GM21576 (cell line): ENCODE data around the gene NPR3.

Experiments used
- ATAC-seq: cut with Tn5 transposase; IDR thresholded peaks from one replicate; pipeline ENCODE4 v1.9.1; 2021; ENCODE audit warnings: mild to moderate bottlenecking, moderate library complexity; ENCODE audit not compliant: unreplicated experiment

Gene NPR3

DNA sequence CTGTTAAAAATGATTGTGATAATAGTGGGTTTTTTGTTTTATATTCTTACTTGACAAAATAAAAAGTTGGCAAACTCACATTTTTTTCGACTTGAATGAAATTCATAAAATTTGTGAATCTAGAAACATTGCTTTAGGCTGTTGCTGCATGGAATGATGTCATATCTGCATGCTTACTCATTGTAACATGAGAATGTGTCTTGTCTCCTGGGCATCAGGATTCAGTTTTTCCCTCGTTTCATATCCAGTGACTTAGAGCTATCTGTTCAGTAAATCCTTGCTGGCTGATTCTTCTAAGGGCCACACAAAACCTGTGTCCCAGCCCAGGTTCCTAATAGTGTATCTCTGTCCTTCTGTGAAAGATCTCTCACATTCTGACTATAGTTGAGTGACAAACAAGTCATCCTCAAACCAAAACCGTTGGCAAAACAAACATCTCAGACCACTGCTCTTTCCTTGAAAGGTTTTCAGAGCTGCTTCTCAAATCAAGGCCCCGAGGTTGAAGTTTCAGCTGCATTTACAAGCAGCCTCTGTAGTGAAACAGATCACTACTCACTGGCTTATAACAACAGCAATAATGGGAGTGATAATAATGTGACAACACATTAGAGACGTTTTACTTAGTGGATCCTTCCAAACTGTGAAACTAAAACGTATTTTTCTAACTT, 95.0 kb downstream of the NPR3 start:
- no peak for ATAC-seq

DNA sequence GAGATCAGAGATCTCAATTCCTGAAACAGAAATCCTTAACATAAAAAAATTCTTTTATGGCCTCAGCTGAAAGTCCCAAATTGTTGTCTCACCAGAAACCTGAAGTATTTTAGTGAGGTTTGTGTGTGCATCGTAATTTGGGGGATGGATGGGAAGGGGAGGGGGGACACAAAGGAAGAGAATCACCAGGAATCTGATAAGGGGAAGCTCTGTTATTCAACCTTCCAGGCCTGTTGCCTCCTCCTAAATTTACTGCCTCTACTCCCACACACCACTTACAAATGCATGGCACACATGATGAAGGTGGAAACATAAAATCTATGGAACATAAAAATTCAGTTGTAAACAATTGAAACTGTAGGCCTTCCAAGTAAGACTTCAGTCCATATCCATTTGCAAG, 97.7 kb downstream of the NPR3 start:
- ATAC-seq, result no peak

DNA sequence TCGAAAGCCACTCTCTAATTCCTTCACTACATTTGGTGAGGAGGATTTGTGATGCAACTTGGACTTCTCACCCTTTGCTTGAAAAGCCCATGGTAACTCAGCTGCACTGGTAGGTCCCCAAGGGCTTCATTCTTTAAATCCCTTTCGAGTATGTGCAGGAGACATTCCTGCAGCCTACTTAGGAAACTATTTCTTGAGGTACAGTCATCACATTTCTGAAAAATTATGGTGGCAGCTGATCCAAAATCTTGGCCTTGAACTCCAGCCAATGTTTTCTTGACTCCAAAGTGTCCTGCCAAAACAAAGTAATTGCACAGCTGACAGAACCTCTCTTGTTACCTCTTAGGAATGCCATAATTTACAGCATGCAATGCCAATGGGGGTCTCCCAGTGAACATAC, 99.7 kb downstream of the NPR3 start:
- ATAC-seq, result no peak

DNA sequence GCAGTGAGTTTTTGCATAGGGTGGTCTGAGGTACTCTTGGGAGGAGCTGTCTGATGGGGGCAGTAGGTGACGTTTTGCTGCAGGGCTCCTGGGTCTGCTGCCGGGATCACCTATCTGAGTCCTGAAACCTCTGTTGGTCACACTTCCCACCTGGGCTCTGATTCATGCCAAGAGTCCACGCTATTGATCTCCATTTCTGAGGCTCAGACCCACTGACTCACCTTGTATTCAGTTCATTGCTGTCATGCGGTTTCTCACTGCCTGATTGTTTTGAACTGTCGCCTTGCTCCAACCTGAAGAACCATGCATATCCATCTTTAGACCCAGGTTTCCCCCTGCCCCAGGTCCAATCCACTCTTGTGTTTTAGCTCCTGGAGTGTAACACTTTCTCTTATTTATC, 101.3 kb downstream of the NPR3 start:
- no peak for ATAC-seq

DNA sequence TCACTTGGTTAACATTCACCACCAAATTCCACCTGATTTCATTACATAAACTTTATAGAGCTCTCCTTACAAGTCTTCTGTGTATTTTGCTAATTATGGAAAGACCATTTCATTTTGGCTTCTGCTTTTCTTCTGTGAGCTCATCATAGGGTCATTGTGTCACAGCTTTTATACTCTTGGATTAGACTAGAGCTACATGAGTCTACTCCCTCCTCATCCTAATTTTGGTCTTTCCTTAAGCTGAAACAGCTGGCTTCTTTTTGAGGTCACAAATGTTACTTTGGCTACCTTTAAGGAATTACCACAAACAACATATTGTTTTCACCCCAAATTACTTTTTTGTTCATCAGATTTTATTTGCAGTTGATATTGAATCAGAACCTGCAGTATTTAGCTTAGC, 103.0 kb downstream of the NPR3 start:
- ATAC-seq, result no peak

DNA sequence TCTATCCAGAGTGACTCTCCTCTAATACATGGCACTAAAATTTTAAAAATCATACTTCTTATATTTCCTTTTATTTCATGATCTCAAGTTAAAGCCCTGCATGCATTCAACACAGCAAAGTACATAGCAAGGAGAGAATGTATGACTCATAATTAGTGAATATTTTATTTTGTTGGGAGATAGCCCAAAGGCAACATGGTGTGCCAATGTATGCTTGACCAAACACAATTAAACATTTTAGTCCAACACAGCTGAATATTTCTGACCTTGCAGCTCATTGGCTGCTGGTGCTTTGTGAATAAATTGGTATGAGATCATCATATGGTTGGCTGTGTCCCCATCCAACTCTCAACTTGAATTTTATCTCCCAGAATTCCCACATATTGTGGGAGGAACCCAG, 103.5 kb downstream of the NPR3 start:
- no peak for ATAC-seq

DNA sequence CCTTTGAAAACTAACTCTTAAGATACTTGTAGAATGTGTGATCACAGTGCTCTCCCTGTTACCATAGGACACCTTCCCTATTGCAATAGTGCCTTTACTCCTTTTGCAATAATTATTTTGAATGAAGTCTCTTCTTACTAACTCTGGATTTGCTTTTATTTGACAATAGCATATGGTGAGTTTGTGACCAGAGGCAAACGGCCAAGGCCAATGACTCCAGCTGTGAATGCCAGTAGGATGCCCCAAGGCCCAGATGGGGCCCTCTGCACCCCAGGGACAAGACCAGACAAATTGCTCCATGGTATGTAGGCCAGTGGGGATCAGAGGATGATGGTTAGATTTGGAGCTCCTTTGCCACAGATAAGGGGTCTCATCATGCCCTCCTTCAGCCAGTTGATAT, 116.9 kb downstream of the NPR3 start:
- no peak for ATAC-seq

DNA sequence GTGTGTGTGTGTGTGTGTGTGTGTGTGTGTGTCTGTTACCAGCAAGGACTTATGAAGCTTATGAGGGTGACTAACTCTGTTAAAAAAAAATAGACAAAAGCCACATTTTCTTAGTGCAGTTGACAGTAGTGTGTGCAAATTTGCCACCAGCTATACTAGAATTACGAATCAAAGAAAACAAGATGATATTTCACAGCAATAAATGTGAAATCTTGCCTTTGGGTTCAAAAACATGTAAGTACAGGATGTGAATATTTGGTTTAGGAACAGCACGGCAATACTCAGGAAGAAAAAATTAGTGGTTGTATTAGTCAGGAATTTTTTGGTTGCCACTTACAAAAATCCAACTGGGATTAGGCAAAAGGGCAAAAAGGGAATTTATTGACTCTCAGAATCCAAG, 117.4 kb downstream of the NPR3 start:
- no peak for ATAC-seq

DNA sequence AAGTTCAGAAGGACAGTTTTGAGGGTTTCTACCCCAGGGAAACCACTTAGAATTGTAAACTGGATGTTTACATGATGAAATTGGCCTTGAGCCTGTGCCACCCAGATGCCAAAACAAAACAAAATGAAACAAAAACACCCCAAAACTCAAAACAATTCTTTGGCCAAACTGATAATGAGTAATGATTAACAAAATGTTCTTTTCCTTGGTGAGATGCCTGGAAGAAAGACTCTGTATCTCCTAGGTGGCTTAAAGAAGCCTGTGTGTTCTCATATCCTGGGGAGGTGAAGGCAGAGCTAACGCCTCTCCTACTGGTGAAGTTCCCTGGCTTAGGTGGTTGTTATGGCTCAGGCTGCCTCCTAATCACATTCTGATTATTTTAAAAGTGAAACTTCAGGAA, 120.5 kb downstream of the NPR3 start:
- no peak for ATAC-seq

DNA sequence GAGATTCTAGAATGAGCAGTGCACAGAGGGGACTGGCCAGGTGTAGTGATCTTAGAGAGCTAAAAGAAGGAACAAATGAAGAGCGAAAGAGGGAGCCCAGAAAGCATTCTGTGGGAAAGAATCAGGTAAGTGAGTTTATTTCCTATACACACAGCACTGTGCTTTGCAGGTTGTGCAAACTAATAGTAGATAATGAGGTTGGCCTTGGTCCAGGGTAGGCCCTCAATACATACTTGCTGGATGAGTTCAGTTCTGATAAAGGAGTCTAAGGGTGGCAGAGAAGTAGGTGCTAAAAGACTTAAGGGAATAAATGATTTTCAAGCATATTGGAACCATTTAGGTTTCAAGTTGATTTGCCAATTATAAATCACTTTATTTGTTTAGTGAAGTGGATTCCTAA, 122.0 kb downstream of the NPR3 start:
- no peak for ATAC-seq

DNA sequence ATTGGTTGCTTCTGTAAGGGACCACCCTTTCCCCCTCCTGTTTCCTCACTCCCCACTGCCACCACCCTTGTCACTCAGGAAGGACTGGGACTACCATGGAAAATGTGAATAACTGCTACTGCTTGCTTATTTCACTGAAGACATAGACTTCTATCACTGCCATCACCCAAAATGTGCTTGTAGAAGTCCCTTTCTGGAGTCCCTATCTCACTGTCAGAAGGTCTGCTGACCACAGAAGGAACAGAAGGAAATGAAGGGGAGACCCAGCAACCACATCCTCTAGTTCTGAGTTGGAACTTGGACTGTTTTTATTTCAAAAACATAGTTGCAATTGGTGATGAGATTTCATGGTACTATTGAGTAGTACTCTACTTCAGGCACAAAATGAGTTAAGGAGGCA, 122.5 kb downstream of the NPR3 start:
- ATAC-seq, result no peak

DNA sequence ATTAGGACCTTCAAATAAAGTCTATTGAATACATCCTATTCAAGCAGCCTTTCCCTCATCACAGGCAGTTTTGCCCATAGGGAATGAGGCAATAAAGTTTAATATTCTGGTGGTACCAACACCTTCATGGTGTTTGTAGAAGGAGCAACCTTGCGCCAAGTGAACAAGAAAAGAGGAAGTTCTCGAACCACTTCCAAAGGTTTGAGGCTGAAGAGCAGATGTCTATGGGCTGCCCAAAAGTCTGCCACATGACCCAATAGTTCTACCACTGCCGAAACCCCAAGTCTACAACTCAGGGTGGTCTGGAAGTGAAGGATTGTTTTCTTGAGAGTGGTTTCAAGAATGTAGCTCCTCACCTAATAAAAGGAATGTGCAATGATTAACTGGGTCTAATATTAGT, 123.1 kb downstream of the NPR3 start:
- no peak for ATAC-seq

DNA sequence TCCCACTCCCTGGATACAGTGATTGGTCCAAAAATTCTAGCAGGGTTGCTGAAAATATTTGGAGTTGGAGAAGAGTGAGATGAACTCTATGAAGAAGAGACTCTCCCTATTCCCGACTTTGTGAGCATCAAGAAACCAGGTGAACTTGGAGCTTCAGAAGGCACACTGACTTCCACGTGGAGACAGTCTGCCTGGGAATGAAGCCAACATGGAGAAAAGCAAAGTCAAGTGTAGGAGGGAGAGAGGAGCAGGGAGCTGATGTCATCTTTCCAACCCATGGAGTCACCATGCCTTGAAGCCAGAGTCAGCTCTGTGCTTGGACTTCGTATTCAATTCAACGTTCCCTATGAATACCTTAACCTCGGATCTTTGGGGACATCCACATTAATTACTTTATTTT, 125.1 kb downstream of the NPR3 start:
- no peak for ATAC-seq

DNA sequence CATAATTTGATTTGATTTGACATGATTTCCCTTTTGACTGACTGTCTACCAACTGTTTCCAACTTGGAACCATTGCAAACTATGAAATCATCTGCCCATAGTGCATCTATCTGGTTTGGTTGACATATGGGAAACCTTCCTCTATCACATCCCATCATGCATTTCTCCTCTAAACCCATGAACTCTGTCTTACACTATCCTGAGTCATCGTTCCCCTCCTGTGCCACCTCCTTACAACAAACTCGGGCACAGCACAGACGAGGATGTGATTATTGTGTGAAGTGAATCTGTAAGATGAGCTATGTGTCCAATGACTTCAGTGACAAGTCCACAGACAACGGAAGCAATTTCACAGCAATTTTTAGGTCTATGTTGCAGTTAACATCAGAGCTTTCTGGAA, 126.1 kb downstream of the NPR3 start:
- no peak for ATAC-seq

DNA sequence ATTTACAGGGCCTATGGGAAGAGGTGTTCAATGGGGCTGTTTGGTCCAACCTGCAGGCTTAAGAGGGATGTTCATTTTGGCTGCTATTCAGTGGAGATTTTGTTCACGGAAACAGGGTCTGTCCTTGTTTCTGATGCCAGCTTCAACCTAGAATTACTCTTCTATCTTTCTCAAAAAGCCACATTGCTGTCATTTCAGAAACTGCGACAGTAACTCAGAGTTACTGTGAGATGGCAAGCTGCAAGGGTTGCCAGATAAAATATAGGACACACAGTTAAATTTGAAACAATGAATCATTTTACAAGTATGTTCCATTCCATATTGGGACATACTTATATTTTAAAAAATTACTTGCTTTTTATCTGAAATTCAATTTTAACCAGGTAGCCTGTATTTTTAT, 128.0 kb downstream of the NPR3 start:
- no peak for ATAC-seq

DNA sequence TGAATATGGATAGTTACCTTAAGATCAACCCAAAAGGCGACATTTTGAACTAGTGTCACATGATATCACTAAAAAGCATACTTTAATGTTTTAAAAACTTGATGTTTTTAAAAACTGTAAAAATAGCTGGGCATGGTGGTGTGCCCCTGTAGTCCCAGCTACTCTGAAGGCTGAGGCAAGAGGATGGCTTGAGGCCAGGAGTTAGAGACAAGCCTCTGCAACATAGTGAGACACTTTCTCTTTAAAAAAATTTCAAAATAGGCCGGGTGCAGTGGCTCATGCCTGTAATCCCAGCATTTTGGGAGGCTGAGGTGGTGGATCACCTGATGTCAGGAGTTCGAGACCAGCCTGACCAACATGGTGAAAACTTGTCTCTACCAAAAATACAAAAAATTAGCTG, 129.5 kb downstream of the NPR3 start:
- no peak for ATAC-seq
